ENCODE results near the gene PRELP. TPM values are rescaled to one million over a fixed set of nuclear protein-coding genes. Genes with fewer than 3 reads are reported as not detected.

The PRELP gene
- total and polyA plus RNA-seq, 9 of the 15 experiments (the other 6 are each of a cell fraction or from before 2014, with no cell fraction given) = 0.04 TPM; not detected in 8

- no peaks in the 10 kb centered on the region for H3K79me2 ChIP-seq (ENCODE audit: control insufficient read depth, insufficient read depth, low read length)
- H3K4me2 ChIP-seq (ENCODE audit: insufficient read depth, low read length) = no peak overlapping the region
- no peak overlapping the region for H3K9ac ChIP-seq (ENCODE audit: insufficient read depth in 1 of 2, low read depth in 2 of 2, low read length in 2 of 2)
- BruUV-seq (replicated peaks) = no TSS peak
- CTCF ChIA-PET (ENCODE audit: low intra/inter-chr PET ratio) = interaction anchor here (0.7 kb wide), 1 partner anchor 180 kb away, joined by 3 read pairs; no protein-coding TSS in a partner anchor
- FAIRE-seq (no peak), DNase-seq (ENCODE audit: extremely low read depth in 1 of 4, low spot score in 3 of 4) (no peak), ATAC-seq (no peak)
- no peaks in the 10 kb centered on the region for H3K36me3 ChIP-seq (ENCODE audit: control insufficient read depth, insufficient read depth, low read length)
- no peak overlapping the region for H2AFZ ChIP-seq (ENCODE audit: low read depth, low read length)
- no peak overlapping the region for H3K4me3 ChIP-seq
- intact Hi-C loops (cut with micrococcal nuclease) = no loop called here
- TF ChIP-seq DACH1 (IDR thresholded peaks at IDR 0.05; ENCODE audit: partially characterized antibody) (no peak), ZNF589 (CRISPR knock-in tag; IDR thresholded peaks at IDR 0.05; ENCODE audit: low read depth) (no peak), YBX1 (IDR thresholded peaks at IDR 0.05) (no peak), FOXO4 (CRISPR knock-in tag; IDR thresholded peaks at IDR 0.05) (no peak), JUNB (CRISPR knock-in tag; conservative IDR thresholded peaks at IDR 0.05) (no peak), GTF2A2 (tag; IDR thresholded peaks at IDR 0.05) (no peak), SNAPC5 (CRISPR knock-in tag; IDR thresholded peaks at IDR 0.05) (no peak), THRAP3 (IDR thresholded peaks at IDR 0.05; ENCODE audit: borderline replicate concordance) (no peak)
- TF ChIP-seq, protein P1, sequence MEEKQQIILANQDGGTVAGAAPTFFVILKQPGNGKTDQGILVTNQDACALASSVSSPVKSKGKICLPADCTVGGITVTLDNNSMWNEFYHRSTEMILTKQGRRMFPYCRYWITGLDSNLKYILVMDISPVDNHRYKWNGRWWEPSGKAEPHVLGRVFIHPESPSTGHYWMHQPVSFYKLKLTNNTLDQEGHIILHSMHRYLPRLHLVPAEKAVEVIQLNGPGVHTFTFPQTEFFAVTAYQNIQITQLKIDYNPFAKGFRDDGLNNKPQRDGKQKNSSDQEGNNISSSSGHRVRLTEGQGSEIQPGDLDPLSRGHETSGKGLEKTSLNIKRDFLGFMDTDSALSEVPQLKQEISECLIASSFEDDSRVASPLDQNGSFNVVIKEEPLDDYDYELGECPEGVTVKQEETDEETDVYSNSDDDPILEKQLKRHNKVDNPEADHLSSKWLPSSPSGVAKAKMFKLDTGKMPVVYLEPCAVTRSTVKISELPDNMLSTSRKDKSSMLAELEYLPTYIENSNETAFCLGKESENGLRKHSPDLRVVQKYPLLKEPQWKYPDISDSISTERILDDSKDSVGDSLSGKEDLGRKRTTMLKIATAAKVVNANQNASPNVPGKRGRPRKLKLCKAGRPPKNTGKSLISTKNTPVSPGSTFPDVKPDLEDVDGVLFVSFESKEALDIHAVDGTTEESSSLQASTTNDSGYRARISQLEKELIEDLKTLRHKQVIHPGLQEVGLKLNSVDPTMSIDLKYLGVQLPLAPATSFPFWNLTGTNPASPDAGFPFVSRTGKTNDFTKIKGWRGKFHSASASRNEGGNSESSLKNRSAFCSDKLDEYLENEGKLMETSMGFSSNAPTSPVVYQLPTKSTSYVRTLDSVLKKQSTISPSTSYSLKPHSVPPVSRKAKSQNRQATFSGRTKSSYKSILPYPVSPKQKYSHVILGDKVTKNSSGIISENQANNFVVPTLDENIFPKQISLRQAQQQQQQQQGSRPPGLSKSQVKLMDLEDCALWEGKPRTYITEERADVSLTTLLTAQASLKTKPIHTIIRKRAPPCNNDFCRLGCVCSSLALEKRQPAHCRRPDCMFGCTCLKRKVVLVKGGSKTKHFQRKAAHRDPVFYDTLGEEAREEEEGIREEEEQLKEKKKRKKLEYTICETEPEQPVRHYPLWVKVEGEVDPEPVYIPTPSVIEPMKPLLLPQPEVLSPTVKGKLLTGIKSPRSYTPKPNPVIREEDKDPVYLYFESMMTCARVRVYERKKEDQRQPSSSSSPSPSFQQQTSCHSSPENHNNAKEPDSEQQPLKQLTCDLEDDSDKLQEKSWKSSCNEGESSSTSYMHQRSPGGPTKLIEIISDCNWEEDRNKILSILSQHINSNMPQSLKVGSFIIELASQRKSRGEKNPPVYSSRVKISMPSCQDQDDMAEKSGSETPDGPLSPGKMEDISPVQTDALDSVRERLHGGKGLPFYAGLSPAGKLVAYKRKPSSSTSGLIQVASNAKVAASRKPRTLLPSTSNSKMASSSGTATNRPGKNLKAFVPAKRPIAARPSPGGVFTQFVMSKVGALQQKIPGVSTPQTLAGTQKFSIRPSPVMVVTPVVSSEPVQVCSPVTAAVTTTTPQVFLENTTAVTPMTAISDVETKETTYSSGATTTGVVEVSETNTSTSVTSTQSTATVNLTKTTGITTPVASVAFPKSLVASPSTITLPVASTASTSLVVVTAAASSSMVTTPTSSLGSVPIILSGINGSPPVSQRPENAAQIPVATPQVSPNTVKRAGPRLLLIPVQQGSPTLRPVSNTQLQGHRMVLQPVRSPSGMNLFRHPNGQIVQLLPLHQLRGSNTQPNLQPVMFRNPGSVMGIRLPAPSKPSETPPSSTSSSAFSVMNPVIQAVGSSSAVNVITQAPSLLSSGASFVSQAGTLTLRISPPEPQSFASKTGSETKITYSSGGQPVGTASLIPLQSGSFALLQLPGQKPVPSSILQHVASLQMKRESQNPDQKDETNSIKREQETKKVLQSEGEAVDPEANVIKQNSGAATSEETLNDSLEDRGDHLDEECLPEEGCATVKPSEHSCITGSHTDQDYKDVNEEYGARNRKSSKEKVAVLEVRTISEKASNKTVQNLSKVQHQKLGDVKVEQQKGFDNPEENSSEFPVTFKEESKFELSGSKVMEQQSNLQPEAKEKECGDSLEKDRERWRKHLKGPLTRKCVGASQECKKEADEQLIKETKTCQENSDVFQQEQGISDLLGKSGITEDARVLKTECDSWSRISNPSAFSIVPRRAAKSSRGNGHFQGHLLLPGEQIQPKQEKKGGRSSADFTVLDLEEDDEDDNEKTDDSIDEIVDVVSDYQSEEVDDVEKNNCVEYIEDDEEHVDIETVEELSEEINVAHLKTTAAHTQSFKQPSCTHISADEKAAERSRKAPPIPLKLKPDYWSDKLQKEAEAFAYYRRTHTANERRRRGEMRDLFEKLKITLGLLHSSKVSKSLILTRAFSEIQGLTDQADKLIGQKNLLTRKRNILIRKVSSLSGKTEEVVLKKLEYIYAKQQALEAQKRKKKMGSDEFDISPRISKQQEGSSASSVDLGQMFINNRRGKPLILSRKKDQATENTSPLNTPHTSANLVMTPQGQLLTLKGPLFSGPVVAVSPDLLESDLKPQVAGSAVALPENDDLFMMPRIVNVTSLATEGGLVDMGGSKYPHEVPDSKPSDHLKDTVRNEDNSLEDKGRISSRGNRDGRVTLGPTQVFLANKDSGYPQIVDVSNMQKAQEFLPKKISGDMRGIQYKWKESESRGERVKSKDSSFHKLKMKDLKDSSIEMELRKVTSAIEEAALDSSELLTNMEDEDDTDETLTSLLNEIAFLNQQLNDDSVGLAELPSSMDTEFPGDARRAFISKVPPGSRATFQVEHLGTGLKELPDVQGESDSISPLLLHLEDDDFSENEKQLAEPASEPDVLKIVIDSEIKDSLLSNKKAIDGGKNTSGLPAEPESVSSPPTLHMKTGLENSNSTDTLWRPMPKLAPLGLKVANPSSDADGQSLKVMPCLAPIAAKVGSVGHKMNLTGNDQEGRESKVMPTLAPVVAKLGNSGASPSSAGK (IDR thresholded peaks at IDR 0.05) = no peak
- no peaks in the 10 kb centered on the region for H3K9me1 ChIP-seq (ENCODE audit: control insufficient read depth, insufficient read depth, low read length)
- in situ Hi-C loops (cut with MboI) = no loop called here
- no peak overlapping the region for H3K27ac ChIP-seq (ENCODE audit: extremely low read depth, low read depth, low read length)
- no peaks in the 10 kb centered on the region; the same call in 1 of the 2 replicates for H3K9me3 ChIP-seq (replicated peaks; ENCODE audit: control insufficient read depth, insufficient read depth, low read depth, low read length)
- POLR2A ChIA-PET = interaction anchor here (0.6 to 0.8 kb wide), 2 partner anchors 27 to 107 kb away, joined by 3 read pairs; no protein-coding TSS in a partner anchor
- no peaks in the 10 kb centered on the region for H3K4me1 ChIP-seq (replicated peaks in 1 of 2; ENCODE audit: control insufficient read depth in 2 of 2, insufficient read depth in 2 of 2, low read length in 2 of 2)
- H3K27me3 ChIP-seq (ENCODE audit: control insufficient read depth in 2 of 2, insufficient read depth in 2 of 2, low read length in 2 of 2) = peaks cover 12 to 37% of the 10 kb centered on the region in 2 experiments
- no peaks in the 10 kb centered on the region for H4K20me1 ChIP-seq (replicated peaks; ENCODE audit: control insufficient read depth, insufficient read depth, low read length)
- WGBS (ENCODE audit: insufficient coverage, low coverage, missing lambda C conversion rate) = 0% methylated on average over 2 of the region's 2 CpGs
Observed at GRCh38 chr1:203447151-203447550, 28.5 kb upstream of the PRELP start.
